ENCODE measurements around the gene CRIP1.

GRCh38 chr14:105534586-105534985, 47.9 kb downstream of the CRIP1 start:
- no peak for TF ChIP-seq CTCF (conservative IDR thresholded peaks at IDR 0.05; ENCODE audit: low read depth in 2 of 2)
- TF ChIP-seq POLR2AphosphoS5 (IDR thresholded peaks at IDR 0.05; ENCODE audit: low read depth): no peak
- no peak for TF ChIP-seq ZNF462 (CRISPR knock-in tag; IDR thresholded peaks at IDR 0.05)
- TF ChIP-seq EZH2 (IDR thresholded peaks at IDR 0.05; ENCODE audit: low read depth, unreplicated experiment): no peak
- no peak for TF ChIP-seq EZH2phosphoT487 (IDR thresholded peaks at IDR 0.05; ENCODE audit: unreplicated experiment)

Measured in GM23338 (cell line).